GM12801 (cell line): ENCODE results near the gene CCP110.

Experiments
- CTCF ChIP-seq: IDR thresholded peaks from one replicate; pipeline ENCODE4 v1.5.1; 2011; ENCODE audit warnings: control low read depth; ENCODE audit not compliant: insufficient read length; ENCODE audit errors: extremely low read depth

CCP110 gene

DNA sequence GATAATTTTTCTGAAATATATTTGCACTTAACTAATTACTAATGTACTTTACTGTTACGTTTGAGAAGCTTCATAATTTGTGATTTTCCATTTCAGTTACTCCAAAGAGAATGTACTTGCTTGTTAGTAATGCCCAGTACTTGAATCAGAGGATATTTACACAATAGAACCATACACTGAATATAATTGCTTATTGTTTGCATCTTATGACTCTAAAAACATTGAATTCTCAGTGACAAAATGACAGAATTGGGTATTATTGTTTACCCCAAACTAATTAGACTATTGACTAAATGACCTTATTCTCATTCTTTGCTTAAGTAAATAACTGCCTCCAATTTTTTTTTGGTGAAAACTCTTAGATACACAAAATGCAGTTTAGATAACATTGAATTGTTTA lies 8.9 kb downstream of the CCP110 start:
- TF ChIP-seq CTCF: no peak

- TF ChIP-seq CTCF: no peak
Observed at GRCh38 chr16:19540241-19540970, 16.7 kb downstream of the CCP110 start.

GRCh38 chr16:19542138-19542821 lies 18.5 kb downstream of the CCP110 start:
- TF ChIP-seq CTCF: no peak

GRCh38 chr16:19548144-19548543 lies 24.4 kb downstream of the CCP110 start:
- TF ChIP-seq CTCF: no peak

DNA sequence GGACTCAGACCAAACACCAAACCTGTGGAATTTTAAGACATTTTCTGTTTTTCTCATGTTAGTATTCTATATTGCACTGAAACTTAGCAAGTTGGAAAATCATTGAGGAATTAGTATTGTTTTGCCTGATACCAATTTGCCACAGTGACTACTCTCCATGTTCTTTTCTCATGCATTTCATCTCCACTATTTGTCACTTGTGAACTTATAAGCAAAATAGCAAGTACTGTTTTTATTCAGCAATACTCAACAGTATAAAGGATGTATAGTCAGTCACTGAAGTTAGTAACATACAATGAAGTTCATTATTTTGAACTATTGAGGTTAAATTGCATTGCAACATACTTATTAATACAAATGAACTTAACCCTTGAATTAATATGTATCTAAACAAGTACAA lies 25.9 kb downstream of the CCP110 start:
- TF ChIP-seq CTCF: no peak

- no peak for TF ChIP-seq CTCF
Observed at GRCh38 chr16:19555186-19555937, 31.6 kb downstream of the CCP110 start, which contains the start of gene VPS35L. VPS35L (plus strand) TSS chr16:19555703; CDS start chr16:19555730, 27 bp downstream.

- no peak for TF ChIP-seq CTCF
Observed at GRCh38 chr16:19555938-19556771, 32.4 kb downstream of the CCP110 start.
